ENCODE data around the gene CETP. TPM values are rescaled to one million over a fixed set of nuclear protein-coding genes. Genes with fewer than 3 reads are reported as not detected.

Gene CETP
- total RNA-seq, 4 donors from 2014 or later: 0.19 to 0.32 (median 0.31) TPM; not detected in 1

- DNase-seq: no peak
- no peaks in the 10 kb centered on the region for H3K9me3 ChIP-seq
- peaks cover 6 to 35% (median 19%) of the 10 kb centered on the region in 3 donors for H3K4me1 ChIP-seq
- no peak overlapping the region for H3K27ac ChIP-seq
- TF ChIP-seq POLR2A (IDR thresholded peaks at IDR 0.05) (no peak), CTCF (IDR thresholded peaks at IDR 0.05) (no peak)
- WGBS, 2 donors: 64 to 66% methylated on average over 5 to 6 of the region's 13 CpGs
- no peak overlapping the region for H3K4me3 ChIP-seq
- H3K36me3 ChIP-seq: no peaks in the 10 kb centered on the region
- H3K27me3 ChIP-seq: peaks cover 0 to 52% (median 0%) of the 10 kb centered on the region in 4 donors
- intact Hi-C loops (cut with DNase I): no loop called here
Observed at GRCh38 chr16:56960681-56961281, 969 bp upstream of the CETP start.

- Histone ChIP-seq H3K9me3 (no peaks in the 10 kb centered on the region), H3K36me3 (no peaks in the 10 kb centered on the region), H3K4me1 (peaks cover 6 to 40% (median 22%) of the 10 kb centered on the region in 3 donors), H3K27me3 (peaks cover 0 to 46% (median 0%) of the 10 kb centered on the region in 4 donors), H3K27ac (no peak overlapping the region), H3K4me3 (no peak overlapping the region)
- intact Hi-C loops (cut with DNase I): no loop called here
- no peak for DNase-seq
- TF ChIP-seq POLR2A (IDR thresholded peaks at IDR 0.05) (no peak), CTCF (IDR thresholded peaks at IDR 0.05) (no peak)
- 54 to 74% methylated on average over 3 of the region's 3 CpGs for WGBS, 2 donors
Observed at GRCh38 chr16:56961386-56961785, 364 bp upstream of the CETP start.

- Histone ChIP-seq H3K4me1 (peaks cover 6 to 40% (median 22%) of the 10 kb centered on the region in 3 donors), H3K4me3 (no peak overlapping the region), H3K27me3 (peaks cover 0 to 21% (median 0%) of the 10 kb centered on the region in 4 donors), H3K27ac (no peak overlapping the region), H3K36me3 (no peaks in the 10 kb centered on the region), H3K9me3 (no peaks in the 10 kb centered on the region)
- peak; percentile 47 for DNase-seq
- TF ChIP-seq POLR2A (IDR thresholded peaks at IDR 0.05) (no peak), CTCF (IDR thresholded peaks at IDR 0.05) (peak; percentile 86 to 97 (median 92))
- intact Hi-C loops (cut with DNase I): no loop called here
- 58 to 70% methylated on average over 18 to 20 of the region's 30 CpGs for WGBS, 2 donors
Observed at GRCh38 chr16:56964243-56965148, 2.7 kb downstream of the CETP start.

- Histone ChIP-seq H3K27me3 (peaks cover 0 to 15% (median 0%) of the 10 kb centered on the region in 4 donors), H3K36me3 (no peaks in the 10 kb centered on the region), H3K4me3 (no peak overlapping the region), H3K9me3 (no peaks in the 10 kb centered on the region), H3K4me1 (peaks cover 6 to 38% (median 22%) of the 10 kb centered on the region in 3 donors), H3K27ac (peak overlapping the region; percentile 14 to 44 (median 40))
- intact Hi-C loops (cut with DNase I): no loop called here
- DNase-seq: no peak
- WGBS, 2 donors: 80 to 84% methylated on average over 12 of the region's 12 CpGs
- TF ChIP-seq CTCF (IDR thresholded peaks at IDR 0.05): no peak
- TF ChIP-seq POLR2A (IDR thresholded peaks at IDR 0.05): no peak
Observed at GRCh38 chr16:56965149-56966092, 3.7 kb downstream of the CETP start.

Data from esophagus squamous epithelium (tissue), 5 donors.